ENCODE results near the gene FCMR.

DNA sequence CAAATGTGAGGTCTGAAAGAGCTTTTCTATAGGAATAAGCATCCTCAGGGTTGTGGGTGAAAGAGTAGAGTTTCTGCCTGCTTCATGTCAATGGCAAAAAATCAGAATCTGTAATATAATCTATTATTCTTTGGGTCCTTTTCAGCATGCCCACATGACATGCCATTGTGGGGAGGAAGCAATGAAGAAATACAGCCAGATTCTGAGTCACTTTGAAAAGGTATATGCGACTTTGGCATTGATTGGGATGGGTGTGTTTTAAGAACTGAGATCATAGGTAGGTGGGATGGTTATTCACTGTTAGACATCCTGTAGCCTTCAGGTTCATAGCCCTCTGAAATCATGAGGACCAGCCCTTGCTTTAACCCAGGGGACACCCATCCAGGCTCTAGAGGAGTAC, 54.5 kb downstream of the FCMR start:
- TF ChIP-seq, protein P1, sequence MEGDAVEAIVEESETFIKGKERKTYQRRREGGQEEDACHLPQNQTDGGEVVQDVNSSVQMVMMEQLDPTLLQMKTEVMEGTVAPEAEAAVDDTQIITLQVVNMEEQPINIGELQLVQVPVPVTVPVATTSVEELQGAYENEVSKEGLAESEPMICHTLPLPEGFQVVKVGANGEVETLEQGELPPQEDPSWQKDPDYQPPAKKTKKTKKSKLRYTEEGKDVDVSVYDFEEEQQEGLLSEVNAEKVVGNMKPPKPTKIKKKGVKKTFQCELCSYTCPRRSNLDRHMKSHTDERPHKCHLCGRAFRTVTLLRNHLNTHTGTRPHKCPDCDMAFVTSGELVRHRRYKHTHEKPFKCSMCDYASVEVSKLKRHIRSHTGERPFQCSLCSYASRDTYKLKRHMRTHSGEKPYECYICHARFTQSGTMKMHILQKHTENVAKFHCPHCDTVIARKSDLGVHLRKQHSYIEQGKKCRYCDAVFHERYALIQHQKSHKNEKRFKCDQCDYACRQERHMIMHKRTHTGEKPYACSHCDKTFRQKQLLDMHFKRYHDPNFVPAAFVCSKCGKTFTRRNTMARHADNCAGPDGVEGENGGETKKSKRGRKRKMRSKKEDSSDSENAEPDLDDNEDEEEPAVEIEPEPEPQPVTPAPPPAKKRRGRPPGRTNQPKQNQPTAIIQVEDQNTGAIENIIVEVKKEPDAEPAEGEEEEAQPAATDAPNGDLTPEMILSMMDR (IDR thresholded peaks at IDR 0.05 in 8 of 11, conservative IDR thresholded peaks at IDR 0.05 in 3 of 11) = no peak
- no peak for TF ChIP-seq POLR2A (IDR thresholded peaks at IDR 0.05)
